C4-2B (cell line): ENCODE measurements around the gene RASD1.
"Not testable (repeated sequence)": the region's sequence is repeated elsewhere in the genome, so short reads cannot be mapped to it uniquely, and the experiment has no call there.

Source experiments
- H3K27ac ChIP-seq: fragments of 450-650 bp; 2 replicates; pipeline ENCODE4 v1.5.1; 2017
- CTCF ChIP-seq: fragments of 450-650 bp; conservative IDR thresholded peaks from 2 replicates; pipeline ENCODE4 v1.5.1; 2017; ENCODE audit warnings: mild to moderate bottlenecking
- ZFX ChIP-seq: fragments of 450-650 bp; IDR thresholded peaks from 2 replicates; pipeline ENCODE4 v1.6.1; 2017

RASD1 gene

GRCh38 chr17:17463821-17464220, 32.4 kb downstream of the RASD1 start:
- no peak overlapping the region for H3K27ac ChIP-seq
- TF ChIP-seq CTCF = no peak
- no peak for TF ChIP-seq ZFX

DNA sequence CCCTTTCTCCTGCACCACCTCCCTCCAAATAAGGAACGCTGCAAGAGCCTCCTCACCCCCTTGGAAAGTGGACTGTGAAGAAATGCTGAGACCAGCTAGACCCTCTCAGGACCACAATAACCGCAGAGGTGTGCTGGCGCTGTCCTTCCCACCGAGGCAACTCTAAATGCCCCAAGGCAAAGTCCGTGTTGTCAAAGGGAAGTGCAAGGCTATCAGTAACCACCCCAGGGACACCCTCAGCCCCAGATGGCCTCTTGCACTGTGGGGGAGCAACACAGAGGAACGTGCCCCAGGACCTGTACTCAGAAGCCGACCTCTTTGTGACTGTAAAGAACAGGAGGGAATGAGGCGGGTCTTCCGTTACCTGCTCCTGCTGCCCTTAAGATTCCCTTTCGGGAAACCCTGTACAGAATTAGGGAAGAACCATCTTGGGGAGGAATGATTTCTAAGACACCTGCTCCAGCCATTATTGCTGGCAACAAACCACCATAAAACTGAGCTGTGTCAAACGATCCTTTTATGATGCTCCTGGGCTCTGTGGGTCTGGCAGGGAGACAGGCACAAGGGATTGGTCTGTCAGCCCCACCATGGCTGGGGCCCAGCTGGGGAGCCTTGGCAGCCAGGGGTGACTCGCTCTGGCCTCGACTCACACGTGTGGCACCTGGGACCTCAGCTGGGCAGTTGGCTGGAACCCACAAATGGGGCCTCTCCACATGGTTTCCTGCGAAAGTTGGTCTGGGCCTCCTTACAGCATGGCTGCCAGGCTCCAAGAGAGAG, 34.0 kb downstream of the RASD1 start:
- no peak overlapping the region for H3K27ac ChIP-seq
- TF ChIP-seq CTCF = no peak
- TF ChIP-seq ZFX = no peak

DNA sequence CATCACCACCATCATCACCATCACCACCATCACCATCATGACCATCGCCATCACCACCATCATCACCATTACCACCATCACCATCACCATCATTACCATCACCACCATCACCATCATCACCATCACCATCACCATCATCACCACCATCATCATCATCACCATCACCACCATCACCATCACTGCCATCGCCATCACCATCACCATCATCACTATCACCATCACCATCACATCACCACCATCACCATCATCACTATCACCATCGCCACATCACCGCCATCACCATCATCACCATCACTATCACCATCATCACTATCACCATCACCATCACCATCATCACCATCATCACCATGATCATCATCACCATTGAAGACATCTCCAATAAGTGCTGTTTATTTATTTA, 36.2 kb downstream of the RASD1 start:
- no peak overlapping the region for H3K27ac ChIP-seq
- TF ChIP-seq ZFX = no peak
- TF ChIP-seq CTCF = no peak

GRCh38 chr17:17457680-17458079, 38.5 kb downstream of the RASD1 start:
- no peak for TF ChIP-seq CTCF
- no peak for TF ChIP-seq ZFX

DNA sequence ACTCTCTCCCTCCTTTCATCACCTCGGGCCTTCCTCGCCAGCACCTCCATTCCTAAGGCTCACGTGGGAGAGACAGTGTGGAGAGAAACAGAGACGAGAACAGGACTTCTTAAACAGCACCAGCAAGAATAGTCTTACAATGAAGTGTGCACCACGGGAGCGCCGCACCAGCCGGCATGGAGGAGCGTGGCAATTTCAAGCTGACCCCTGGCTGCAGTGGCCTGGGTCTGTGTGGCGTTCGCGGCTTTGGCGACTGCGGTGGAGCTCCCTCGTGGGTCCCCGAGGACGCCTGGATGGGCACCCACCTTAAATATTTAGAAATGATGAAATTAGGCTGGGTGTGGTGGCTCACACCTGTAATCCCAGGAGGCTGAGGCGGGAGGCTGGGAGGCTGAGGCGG, 39.9 kb downstream of the RASD1 start:
- TF ChIP-seq ZFX = no peak
- no peak for TF ChIP-seq CTCF

More at GRCh38 chr17:17457680-17458079, 38.5 kb downstream of the RASD1 start:
- H3K27ac ChIP-seq = no peak overlapping the region

DNA sequence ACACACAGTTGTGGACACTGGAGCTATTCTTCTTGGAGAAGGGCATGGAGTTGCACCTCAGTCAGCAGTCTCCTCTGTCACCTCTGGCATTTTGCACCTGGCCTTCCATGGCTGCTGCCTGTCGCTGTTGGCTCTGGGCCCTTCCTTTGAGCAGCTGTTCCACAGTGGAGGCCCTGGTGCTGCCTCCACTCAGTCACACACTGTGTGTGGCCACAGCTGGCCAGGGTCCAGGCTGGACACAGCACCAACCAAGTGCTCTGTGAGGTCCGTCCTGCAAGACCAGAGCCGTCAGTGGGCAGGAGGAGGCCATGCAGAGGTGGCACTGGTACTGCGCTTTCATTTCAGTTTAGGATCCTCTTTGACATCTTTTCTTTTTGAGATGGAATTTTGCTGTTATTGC, 41.0 kb downstream of the RASD1 start:
- no peak overlapping the region for H3K27ac ChIP-seq
- TF ChIP-seq ZFX (no peak), CTCF (no peak)

More for the DNA sequence above, 39.9 kb downstream of the RASD1 start:
- no peak overlapping the region for H3K27ac ChIP-seq

GRCh38 chr17:17454700-17455099, 41.5 kb downstream of the RASD1 start:
- not testable (repeated sequence) for H3K27ac ChIP-seq

DNA sequence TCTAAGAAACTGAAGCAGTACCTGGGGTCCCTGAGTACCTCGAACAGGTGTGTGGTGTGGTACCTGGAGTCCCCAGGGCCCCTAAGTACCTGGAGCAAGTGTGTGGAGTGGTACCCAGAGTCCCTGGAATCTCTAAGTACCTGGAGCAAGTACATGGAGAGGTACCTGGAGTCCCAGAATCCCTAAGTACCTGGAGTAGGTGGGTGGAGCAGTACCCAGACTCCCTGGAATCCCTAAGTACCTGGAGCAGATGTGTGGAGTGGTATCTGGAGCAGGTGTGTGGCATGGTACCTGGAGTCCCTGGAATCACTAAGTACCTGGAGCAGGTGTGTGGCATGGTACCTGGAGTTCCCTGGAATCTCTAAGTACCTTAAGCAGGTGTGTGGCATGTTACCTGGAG, 41.9 kb downstream of the RASD1 start:
- no peak for TF ChIP-seq ZFX
- no peak for TF ChIP-seq CTCF
- H3K27ac ChIP-seq = no peak overlapping the region
